Kidney glomerular epithelial cell (primary cell): ENCODE data around the gene RAP1A.
"Not testable (repeated sequence)": the region's sequence is repeated elsewhere in the genome, so short reads cannot be mapped to it uniquely, and the experiment has no call there.

Source experiments
- DNase-seq: peaks from one replicate; lab custom pipeline; 2025; lab: John Stamatoyannopoulos, UW

The RAP1A gene

GRCh38 chr1:111629190-111629954, 9.8 kb downstream of the RAP1A start:
- no peak for DNase-seq

- no peak for DNase-seq
Observed at GRCh38 chr1:111630567-111630966, 11.0 kb downstream of the RAP1A start.

- DNase-seq: no peak
Observed at GRCh38 chr1:111631502-111631901, 11.9 kb downstream of the RAP1A start.

GRCh38 chr1:111632771-111633170, 13.2 kb downstream of the RAP1A start:
- DNase-seq: not testable (repeated sequence)

- no peak for DNase-seq
Observed at GRCh38 chr1:111633736-111634247, 14.2 kb downstream of the RAP1A start.

GRCh38 chr1:111635324-111636009, 15.9 kb downstream of the RAP1A start:
- DNase-seq: no peak

GRCh38 chr1:111638320-111638719, 18.7 kb downstream of the RAP1A start:
- no peak for DNase-seq

- DNase-seq: no peak
Observed at GRCh38 chr1:111639602-111640198, 20.1 kb downstream of the RAP1A start.

- no peak for DNase-seq
Observed at GRCh38 chr1:111643097-111643496, 23.5 kb downstream of the RAP1A start.

- no peak for DNase-seq
Observed at GRCh38 chr1:111643696-111644095, 24.1 kb downstream of the RAP1A start.

- DNase-seq: no peak
Observed at GRCh38 chr1:111644506-111644905, 24.9 kb downstream of the RAP1A start.

GRCh38 chr1:111647736-111648135, 28.1 kb downstream of the RAP1A start:
- DNase-seq: no peak

GRCh38 chr1:111648806-111649205, 29.2 kb downstream of the RAP1A start:
- DNase-seq: no peak

GRCh38 chr1:111649227-111649626, 29.6 kb downstream of the RAP1A start:
- DNase-seq: no peak

- no peak for DNase-seq
Observed at GRCh38 chr1:111649648-111650047, 30.1 kb downstream of the RAP1A start.

- DNase-seq: no peak
Observed at GRCh38 chr1:111653709-111654108, 34.1 kb downstream of the RAP1A start.

- DNase-seq: no peak
Observed at GRCh38 chr1:111654839-111655238, 35.2 kb downstream of the RAP1A start.

GRCh38 chr1:111656086-111657017, 36.8 kb downstream of the RAP1A start:
- peak; percentile 73 for DNase-seq

GRCh38 chr1:111658622-111659021, 39.0 kb downstream of the RAP1A start:
- no peak for DNase-seq

- no peak for DNase-seq
Observed at GRCh38 chr1:111660204-111661150, 40.9 kb downstream of the RAP1A start.

- no peak for DNase-seq
Observed at GRCh38 chr1:111664652-111665051, 45.1 kb downstream of the RAP1A start.
